Breast epithelium (tissue), 4 donors: ENCODE results near the gene RNF151. TPM values are rescaled to one million over a fixed set of nuclear protein-coding genes. Genes with fewer than 3 reads are reported as not detected.

ENCODE experiments used
- DNase-seq, 2 donors: peaks; one replicate each; pipeline ENCODE4 v3.0.0-alpha.2; 2019; ENCODE audit warnings: low spot score in 2 of 2
- H3K27ac ChIP-seq, 2 donors: fragments of 200-600 bp; sonication (generic) in 1 of 2; one replicate each; pipeline ENCODE4 v1.5.1; 2016 to 2019; ENCODE audit warnings: mild to moderate bottlenecking in 1 of 2
- H3K27me3 ChIP-seq, 2 donors: fragments of 200-600 bp; sonication (generic) in 1 of 2; one replicate each; pipeline versions ENCODE4 v1.5.1 to v1.6.0; 2017 to 2019; ENCODE audit warnings: control low read depth in 1 of 2, mild to moderate bottlenecking in 1 of 2
- H3K36me3 ChIP-seq: fragments of 200-600 bp; one replicate; pipeline ENCODE4 v1.5.1; 2019
- H3K4me1 ChIP-seq, 2 donors: fragments of 200-600 bp; sonication (generic); one replicate each; pipeline ENCODE4 v1.5.1; 2016 to 2019; ENCODE audit warnings: control low read depth in 1 of 2
- H3K4me3 ChIP-seq, 3 donors: fragments of 200-600 bp; sonication (generic); 1 replicate in 2 of 3; 2 replicates in 1 of 3; pipeline ENCODE4 v1.5.1; 2016 to 2019; ENCODE audit warnings: mild to moderate bottlenecking in 3 of 3, moderate library complexity in 2 of 3
- H3K9me3 ChIP-seq, 2 donors: fragments of 200-600 bp; sonication (generic) in 1 of 2; one replicate each; pipeline ENCODE4 v1.5.1; 2016 to 2019; ENCODE audit warnings: control low read depth in 1 of 2
- POLR2A ChIP-seq: fragments of 450-650 bp; IDR thresholded peaks from one replicate; pipeline ENCODE4 v1.6.1; 2016; ENCODE audit warnings: antibody characterized with exemption, mild to moderate bottlenecking, moderate library complexity
- POLR2AphosphoS5 ChIP-seq, 3 donors: sonication (generic); formaldehyde crosslinking; IDR thresholded peaks; one replicate each; pipeline ENCODE4 v1.6.1; 2017; ENCODE audit warnings: antibody characterized with exemption in 3 of 3
- intact Hi-C: fragments of 100-400 bp; cut with DNase I; formaldehyde crosslinking; loops from one replicate; pipeline ENCODE4 v1.15.1; 2023; ENCODE audit warnings: low total_unique reads
- total RNA-seq, 3 donors: library from RNA; depleted of rRNA; stranded (reverse); fragments of >200 nt; gene quantifications; one replicate each; pipeline ENCODE4 v1.1.0, GENCODE V29; 2016
- TF ChIP-seq, protein P1 (sequence below), 3 donors: fragments of 450-650 bp; IDR thresholded peaks; one replicate each; pipeline ENCODE4 v1.5.1; 2016 to 2017; ENCODE audit warnings: antibody characterized with exemption in 3 of 3, mild to moderate bottlenecking in 3 of 3, moderate library complexity in 3 of 3

The RNF151 gene
- total RNA-seq, 3 donors from 2014 or later = 0.98 TPM; not detected in 2

DNA sequence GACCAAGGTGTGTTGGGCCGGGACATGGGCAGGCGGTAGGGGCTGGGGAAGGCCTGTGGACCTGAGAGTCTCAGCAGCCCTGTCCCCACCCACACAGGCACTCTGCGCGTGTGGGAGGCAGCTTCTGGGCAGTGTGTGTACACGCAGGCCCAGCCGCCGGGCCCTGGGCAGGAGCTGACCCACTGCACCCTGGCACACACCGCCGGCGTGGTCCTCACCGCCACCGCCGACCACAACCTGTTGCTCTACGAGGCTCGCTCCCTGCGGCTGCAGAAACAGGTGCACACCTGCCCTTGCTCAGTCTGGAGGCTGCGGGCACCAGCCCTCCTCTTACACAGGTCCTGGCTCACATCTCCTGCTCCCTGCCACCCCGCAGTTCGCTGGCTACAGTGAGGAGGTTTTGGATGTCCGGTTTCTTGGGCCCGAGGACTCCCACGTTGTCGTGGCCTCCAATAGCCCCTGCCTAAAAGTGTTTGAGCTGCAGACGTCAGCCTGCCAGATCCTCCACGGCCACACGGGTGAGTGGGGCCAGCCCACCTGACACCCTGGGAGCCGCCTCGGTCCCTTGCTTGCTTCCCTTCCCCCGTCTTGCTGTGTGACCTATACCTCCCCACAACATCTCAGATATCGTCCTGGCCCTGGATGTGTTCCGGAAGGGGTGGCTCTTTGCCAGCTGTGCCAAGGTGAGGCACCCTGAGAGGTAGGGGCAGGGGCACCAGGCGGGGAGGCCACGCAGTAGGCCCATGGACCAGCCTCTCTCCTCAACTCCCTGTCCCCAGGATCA lies 9.0 kb downstream of the RNF151 start:
- Histone ChIP-seq H3K27ac (no peak overlapping the region), H3K9me3 (no peaks in the 10 kb centered on the region), H3K36me3 (peaks cover 10% of the 10 kb centered on the region), H3K27me3 (peaks cover 0 to 5% of the 10 kb centered on the region in 2 donors), H3K4me3 (no peak overlapping the region), H3K4me1 (peaks cover 10 to 12% of the 10 kb centered on the region in 2 donors)
- no peak for DNase-seq
- TF ChIP-seq POLR2A = no peak
- no peak for TF ChIP-seq POLR2AphosphoS5 (IDR thresholded peaks at IDR 0.05)
- TF ChIP-seq, protein P1, sequence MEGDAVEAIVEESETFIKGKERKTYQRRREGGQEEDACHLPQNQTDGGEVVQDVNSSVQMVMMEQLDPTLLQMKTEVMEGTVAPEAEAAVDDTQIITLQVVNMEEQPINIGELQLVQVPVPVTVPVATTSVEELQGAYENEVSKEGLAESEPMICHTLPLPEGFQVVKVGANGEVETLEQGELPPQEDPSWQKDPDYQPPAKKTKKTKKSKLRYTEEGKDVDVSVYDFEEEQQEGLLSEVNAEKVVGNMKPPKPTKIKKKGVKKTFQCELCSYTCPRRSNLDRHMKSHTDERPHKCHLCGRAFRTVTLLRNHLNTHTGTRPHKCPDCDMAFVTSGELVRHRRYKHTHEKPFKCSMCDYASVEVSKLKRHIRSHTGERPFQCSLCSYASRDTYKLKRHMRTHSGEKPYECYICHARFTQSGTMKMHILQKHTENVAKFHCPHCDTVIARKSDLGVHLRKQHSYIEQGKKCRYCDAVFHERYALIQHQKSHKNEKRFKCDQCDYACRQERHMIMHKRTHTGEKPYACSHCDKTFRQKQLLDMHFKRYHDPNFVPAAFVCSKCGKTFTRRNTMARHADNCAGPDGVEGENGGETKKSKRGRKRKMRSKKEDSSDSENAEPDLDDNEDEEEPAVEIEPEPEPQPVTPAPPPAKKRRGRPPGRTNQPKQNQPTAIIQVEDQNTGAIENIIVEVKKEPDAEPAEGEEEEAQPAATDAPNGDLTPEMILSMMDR (IDR thresholded peaks at IDR 0.05) = no peak
- intact Hi-C loops = no loop called here

DNA sequence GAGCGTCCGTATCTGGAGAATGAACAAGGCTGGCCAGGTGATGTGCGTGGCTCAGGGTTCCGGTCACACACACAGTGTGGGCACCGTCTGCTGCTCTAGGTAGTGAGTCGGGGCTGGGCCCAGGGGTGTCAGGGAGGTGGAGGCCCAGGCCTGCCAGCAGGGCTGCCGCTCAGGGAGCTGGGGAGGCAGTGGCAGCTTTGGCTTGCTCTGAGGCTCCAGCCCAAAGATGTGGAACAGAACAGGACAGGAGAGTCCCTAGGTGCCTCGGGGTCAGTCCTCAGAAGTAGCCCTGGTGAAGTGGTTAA lies 9.5 kb downstream of the RNF151 start:
- TF ChIP-seq POLR2A (no peak), POLR2AphosphoS5 (IDR thresholded peaks at IDR 0.05) (no peak)
- TF ChIP-seq, protein P1 (IDR thresholded peaks at IDR 0.05) = no peak

DNA sequence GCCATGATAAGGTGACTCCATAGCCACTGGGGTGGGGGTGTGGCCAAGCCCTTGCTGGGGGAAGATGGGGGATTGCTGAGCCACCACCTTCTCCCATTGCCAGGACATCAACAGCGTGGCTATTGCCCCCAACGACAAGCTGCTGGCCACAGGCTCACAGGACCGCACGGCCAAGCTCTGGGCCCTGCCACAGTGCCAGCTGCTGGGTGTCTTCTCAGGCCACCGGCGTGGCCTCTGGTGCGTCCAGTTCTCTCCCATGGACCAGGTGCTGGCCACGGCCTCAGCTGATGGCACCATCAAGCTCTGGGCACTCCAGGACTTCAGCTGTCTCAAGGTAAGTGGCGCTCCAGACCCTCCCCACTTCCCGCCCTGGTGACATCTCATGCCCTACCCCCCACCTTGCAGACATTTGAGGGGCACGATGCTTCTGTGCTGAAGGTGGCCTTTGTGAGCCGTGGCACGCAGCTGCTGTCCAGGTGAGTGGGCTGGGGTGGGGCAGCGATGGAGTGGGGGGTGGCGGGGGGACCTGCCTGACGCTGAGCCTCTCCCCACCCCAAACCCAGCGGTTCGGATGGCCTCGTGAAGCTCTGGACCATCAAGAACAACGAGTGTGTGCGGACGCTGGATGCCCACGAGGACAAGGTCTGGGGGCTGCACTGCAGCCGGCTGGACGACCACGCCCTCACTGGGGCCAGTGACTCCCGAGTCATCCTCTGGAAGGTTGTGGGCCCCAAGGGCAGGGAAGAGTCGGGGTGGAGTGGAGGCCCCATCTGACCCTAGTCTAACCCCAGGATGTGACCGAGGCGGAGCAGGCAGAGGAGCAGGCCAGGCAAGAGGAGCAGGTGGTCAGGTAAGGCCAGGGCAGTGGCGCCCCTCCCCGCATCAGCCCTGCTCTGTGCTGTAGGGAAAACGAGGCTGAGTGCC lies 10.6 kb downstream of the RNF151 start:
- no peak for DNase-seq
- peaks cover 10% of the 10 kb centered on the region for H3K36me3 ChIP-seq
- H3K27me3 ChIP-seq = peaks cover 0 to 14% of the 10 kb centered on the region in 2 donors
- no peaks in the 10 kb centered on the region for H3K9me3 ChIP-seq
- intact Hi-C loops = no loop called here
- H3K4me3 ChIP-seq = no peak overlapping the region
- peaks cover 8 to 10% of the 10 kb centered on the region in 2 donors for H3K4me1 ChIP-seq
- no peak overlapping the region for H3K27ac ChIP-seq
- TF ChIP-seq POLR2A (no peak), POLR2AphosphoS5 (IDR thresholded peaks at IDR 0.05) (no peak)
- TF ChIP-seq, protein P1 (IDR thresholded peaks at IDR 0.05) = no peak

More for the DNA sequence above, 9.5 kb downstream of the RNF151 start:
- intact Hi-C loops = no loop called here
- H3K4me1 ChIP-seq = peaks cover 9 to 10% of the 10 kb centered on the region in 2 donors
- DNase-seq = no peak
- peaks cover 0 to 9% of the 10 kb centered on the region in 2 donors for H3K27me3 ChIP-seq
- peaks cover 10% of the 10 kb centered on the region for H3K36me3 ChIP-seq
- H3K9me3 ChIP-seq = no peaks in the 10 kb centered on the region
- no peak overlapping the region for H3K27ac ChIP-seq
- H3K4me3 ChIP-seq = no peak overlapping the region

DNA sequence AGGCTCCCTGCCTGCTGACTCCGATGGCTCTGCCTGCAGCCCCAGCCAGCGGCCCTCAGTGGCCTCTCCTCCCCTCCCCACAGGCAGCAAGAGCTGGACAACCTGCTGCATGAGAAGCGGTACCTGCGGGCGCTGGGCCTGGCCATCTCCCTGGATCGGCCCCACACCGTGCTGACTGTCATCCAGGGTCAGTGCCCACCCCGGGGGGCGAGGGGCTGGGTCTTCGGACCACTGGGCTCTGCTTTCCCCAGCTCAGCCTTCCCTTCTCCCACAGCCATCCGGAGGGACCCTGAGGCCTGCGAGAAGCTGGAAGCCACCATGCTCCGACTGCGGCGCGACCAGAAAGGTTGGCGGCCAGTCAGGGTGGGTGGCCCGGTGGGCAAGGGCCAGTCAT lies 11.2 kb downstream of the RNF151 start:
- intact Hi-C loops = no loop called here
- no peak for DNase-seq
- Histone ChIP-seq H3K4me1 (peaks cover 4% of the 10 kb centered on the region in 2 donors), H3K27me3 (peaks cover 0 to 14% of the 10 kb centered on the region in 2 donors), H3K27ac (no peak overlapping the region), H3K9me3 (no peaks in the 10 kb centered on the region), H3K36me3 (peaks cover 10% of the 10 kb centered on the region), H3K4me3 (no peak overlapping the region)
- TF ChIP-seq POLR2AphosphoS5 (IDR thresholded peaks at IDR 0.05) (no peak), POLR2A (no peak)
- TF ChIP-seq, protein P1 (IDR thresholded peaks at IDR 0.05) = no peak
